Measurements from ENCODE around the gene EDN1. TPM values are rescaled to one million over a fixed set of nuclear protein-coding genes. Genes with fewer than 3 reads are reported as not detected.

The EDN1 gene
- total and polyA plus RNA-seq, 10 of the 15 experiments (the other 5 are each of a cell fraction or from before 2014, with no cell fraction given) = 2.0 to 6.6 (median 3.1) TPM

DNA sequence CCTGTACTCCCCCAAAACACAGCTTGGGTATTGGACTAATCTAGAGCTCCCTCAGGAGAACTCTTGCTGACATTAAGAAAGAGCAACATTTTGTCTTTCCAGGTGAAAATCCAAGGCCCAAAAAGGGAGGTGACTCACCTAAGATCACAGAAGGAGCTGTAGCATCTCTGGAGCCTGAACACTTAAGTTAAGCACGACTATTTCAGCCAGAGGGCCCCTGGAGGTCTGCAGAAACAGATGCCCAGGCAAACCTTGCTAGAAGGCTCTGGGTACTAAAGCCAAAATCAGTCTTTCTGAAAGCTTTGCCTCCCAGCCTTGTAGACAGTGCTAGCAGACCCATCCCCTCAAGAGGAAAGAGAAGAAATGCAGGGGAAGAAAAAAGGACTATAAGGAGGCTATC lies 8.8 kb downstream of the EDN1 start:
- ATAC-seq = no peak
- intact Hi-C loops (cut with micrococcal nuclease; ENCODE audit: unreplicated experiment) = no loop called here
- H3K4me2 ChIP-seq (ENCODE audit: control insufficient read depth, insufficient read depth) = no peak overlapping the region

DNA sequence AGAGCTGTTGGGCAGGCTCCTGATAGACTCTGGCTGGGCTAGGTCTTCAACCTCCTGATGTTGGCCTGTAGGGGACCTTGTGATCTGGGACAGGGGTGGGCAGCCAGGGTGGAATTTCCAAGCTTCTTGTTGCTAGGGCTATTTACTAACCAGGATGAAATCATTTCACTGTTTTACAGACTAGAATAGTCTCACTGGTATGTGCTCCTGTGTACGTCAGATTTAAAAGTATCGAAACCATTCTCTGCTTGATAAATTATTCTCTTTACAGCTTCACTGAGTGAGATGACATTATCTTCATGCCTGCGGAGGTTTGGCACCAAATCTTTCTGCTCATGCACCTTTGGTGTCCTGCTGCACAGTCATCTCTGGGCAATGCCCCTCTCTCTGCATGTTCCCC lies 10.9 kb downstream of the EDN1 start:
- no peak overlapping the region for H2AFZ ChIP-seq (ENCODE audit: control insufficient read depth, low read depth, low read length)
- H3K9me3 ChIP-seq (replicated peaks; ENCODE audit: control insufficient read depth, insufficient read depth, low read length) = no peaks in the 10 kb centered on the region
- TF ChIP-seq, protein P1, sequence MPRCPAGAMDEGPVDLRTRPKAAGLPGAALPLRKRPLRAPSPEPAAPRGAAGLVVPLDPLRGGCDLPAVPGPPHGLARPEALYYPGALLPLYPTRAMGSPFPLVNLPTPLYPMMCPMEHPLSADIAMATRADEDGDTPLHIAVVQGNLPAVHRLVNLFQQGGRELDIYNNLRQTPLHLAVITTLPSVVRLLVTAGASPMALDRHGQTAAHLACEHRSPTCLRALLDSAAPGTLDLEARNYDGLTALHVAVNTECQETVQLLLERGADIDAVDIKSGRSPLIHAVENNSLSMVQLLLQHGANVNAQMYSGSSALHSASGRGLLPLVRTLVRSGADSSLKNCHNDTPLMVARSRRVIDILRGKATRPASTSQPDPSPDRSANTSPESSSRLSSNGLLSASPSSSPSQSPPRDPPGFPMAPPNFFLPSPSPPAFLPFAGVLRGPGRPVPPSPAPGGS (IDR thresholded peaks at IDR 0.05; ENCODE audit: borderline replicate concordance, insufficient read depth, low read depth, low read length, poor library complexity, severe bottlenecking) = no peak
- TF ChIP-seq NFYB (IDR thresholded peaks at IDR 0.05; ENCODE audit: insufficient read depth, low read depth, low read length) = no peak
- no peak for TF ChIP-seq EP300 (IDR thresholded peaks at IDR 0.05; ENCODE audit: borderline replicate concordance in 1 of 2, control insufficient read depth in 1 of 2, low read depth in 2 of 2, low read length in 2 of 2)
- no peak for TF ChIP-seq NBN (IDR thresholded peaks at IDR 0.05)
- TF ChIP-seq NFYA (IDR thresholded peaks at IDR 0.05; ENCODE audit: borderline replicate concordance, low read depth, low read length) = no peak
- TF ChIP-seq NFXL1 (IDR thresholded peaks at IDR 0.05; ENCODE audit: borderline replicate concordance) = no peak
- TF ChIP-seq POLR2AphosphoS5 (IDR thresholded peaks at IDR 0.05; ENCODE audit: low read length) = no peak
- TF ChIP-seq CREM (IDR thresholded peaks at IDR 0.05; ENCODE audit: low read depth) = no peak
- no peak for TF ChIP-seq RFX5 (IDR thresholded peaks at IDR 0.05; ENCODE audit: low read depth, low read length)
- TF ChIP-seq SMARCA5 (IDR thresholded peaks at IDR 0.05) = no peak
- no peak for TF ChIP-seq ZNF24 (IDR thresholded peaks at IDR 0.05)
- ChIA-PET RAD21 (ENCODE audit: unreplicated experiment) (interaction anchor here (1.1 to 2.3 kb wide), 3 partner anchors 25 to 181 kb away, joined by 3 to 5 read pairs (median 4); no protein-coding TSS in a partner anchor), POLR2A (no interaction called here), CTCF (interaction anchor here (0.7 to 9.2 kb wide), 7 partner anchors 9 to 304 kb away, joined by 3 to 64 read pairs (median 6); partner anchors contain the start of gene EDN1), SMC1A (ENCODE audit: uncharacterized antibody, unreplicated experiment) (interaction anchor here (1.2 to 8.3 kb wide), 9 partner anchors 10 to 682 kb away, joined by 3 to 70 read pairs (median 7); partner anchors contain the start of gene EDN1)
- H3K9ac ChIP-seq (ENCODE audit: control insufficient read depth, insufficient read depth, low read length) = no peak overlapping the region
- FAIRE-seq (no peak), DNase-seq (ENCODE audit: low read depth, low spot score) (no peak), ATAC-seq (no peak)
- no peaks in the 10 kb centered on the region for H3K36me3 ChIP-seq (ENCODE audit: control insufficient read depth in 2 of 2, insufficient read depth in 2 of 2, low read length in 1 of 2)
- in situ Hi-C loops (cut with MboI) = no loop called here
- H4K20me1 ChIP-seq (ENCODE audit: control insufficient read depth, insufficient read depth) = no peaks in the 10 kb centered on the region
- H3K79me2 ChIP-seq (ENCODE audit: control insufficient read depth, insufficient read depth, low read length) = no peaks in the 10 kb centered on the region
- no peaks in the 10 kb centered on the region for H3K4me1 ChIP-seq (ENCODE audit: control insufficient read depth, insufficient read depth, low read length)
- no peak overlapping the region for H3K4me2 ChIP-seq (ENCODE audit: control insufficient read depth, insufficient read depth)
- H3K27me3 ChIP-seq (replicated peaks in 1 of 2; ENCODE audit: control insufficient read depth in 2 of 2, insufficient read depth in 2 of 2, low read length in 1 of 2) = no peaks in the 10 kb centered on the region
- H3K27ac ChIP-seq (ENCODE audit: control insufficient read depth, insufficient read depth) = no peak overlapping the region
- WGBS (ENCODE audit: insufficient coverage, insufficient replicate concordance, low lambda C conversion rate, missing lambda C conversion rate) = 100% methylated on average over 3 of the region's 3 CpGs
- no peak overlapping the region for H3K4me3 ChIP-seq
- intact Hi-C loops (cut with micrococcal nuclease; ENCODE audit: unreplicated experiment) = no loop called here
- BruUV-seq (replicated peaks) = no TSS peak

More for the DNA sequence above, 8.8 kb downstream of the EDN1 start:
- SMC1A ChIA-PET (ENCODE audit: uncharacterized antibody, unreplicated experiment) = interaction anchor here (0.8 to 8.2 kb wide), 15 partner anchors 9 to 319 kb away, joined by 3 to 70 read pairs (median 5); partner anchors contain the start of gene EDN1
- POLR2A ChIA-PET = interaction anchor here (0.6 to 1.2 kb wide), 2 partner anchors 9 to 211 kb away, joined by 3 to 4 read pairs; partner anchors contain the start of gene EDN1
- TF ChIP-seq, protein P2, sequence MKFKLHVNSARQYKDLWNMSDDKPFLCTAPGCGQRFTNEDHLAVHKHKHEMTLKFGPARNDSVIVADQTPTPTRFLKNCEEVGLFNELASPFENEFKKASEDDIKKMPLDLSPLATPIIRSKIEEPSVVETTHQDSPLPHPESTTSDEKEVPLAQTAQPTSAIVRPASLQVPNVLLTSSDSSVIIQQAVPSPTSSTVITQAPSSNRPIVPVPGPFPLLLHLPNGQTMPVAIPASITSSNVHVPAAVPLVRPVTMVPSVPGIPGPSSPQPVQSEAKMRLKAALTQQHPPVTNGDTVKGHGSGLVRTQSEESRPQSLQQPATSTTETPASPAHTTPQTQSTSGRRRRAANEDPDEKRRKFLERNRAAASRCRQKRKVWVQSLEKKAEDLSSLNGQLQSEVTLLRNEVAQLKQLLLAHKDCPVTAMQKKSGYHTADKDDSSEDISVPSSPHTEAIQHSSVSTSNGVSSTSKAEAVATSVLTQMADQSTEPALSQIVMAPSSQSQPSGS (IDR thresholded peaks at IDR 0.05; ENCODE audit: low read length) = no peak
- TF ChIP-seq RBBP5 (conservative IDR thresholded peaks at IDR 0.05) (no peak), FOS (IDR thresholded peaks at IDR 0.05; ENCODE audit: borderline replicate concordance, extremely low read depth, insufficient read length) (no peak), GATAD2B (conservative IDR thresholded peaks at IDR 0.05; ENCODE audit: low read depth) (no peak), POLR2AphosphoS2 (IDR thresholded peaks at IDR 0.05; ENCODE audit: low read depth, low read length) (no peak)
- FAIRE-seq (no peak), DNase-seq (ENCODE audit: low read depth, low spot score) (no peak)
- Histone ChIP-seq H3K79me2 (ENCODE audit: control insufficient read depth, insufficient read depth, low read length) (no peaks in the 10 kb centered on the region), H3K9me3 (replicated peaks; ENCODE audit: control insufficient read depth, insufficient read depth, low read length) (no peaks in the 10 kb centered on the region), H3K27ac (ENCODE audit: control insufficient read depth, insufficient read depth) (no peak overlapping the region), H3K4me1 (ENCODE audit: control insufficient read depth, insufficient read depth, low read length) (no peaks in the 10 kb centered on the region), H3K9ac (ENCODE audit: control insufficient read depth, insufficient read depth, low read length) (no peak overlapping the region), H2AFZ (ENCODE audit: control insufficient read depth, low read depth, low read length) (no peak overlapping the region), H3K27me3 (replicated peaks in 1 of 2; ENCODE audit: control insufficient read depth in 2 of 2, insufficient read depth in 2 of 2, low read length in 1 of 2) (no peaks in the 10 kb centered on the region), H3K36me3 (ENCODE audit: control insufficient read depth in 2 of 2, insufficient read depth in 2 of 2, low read length in 1 of 2) (no peaks in the 10 kb centered on the region), H4K20me1 (ENCODE audit: control insufficient read depth, insufficient read depth) (no peaks in the 10 kb centered on the region), H3K4me3 (no peak overlapping the region)
- CTCF ChIA-PET = interaction anchor here (0.8 to 9.2 kb wide), 10 partner anchors 9 to 306 kb away, joined by 3 to 64 read pairs (median 8); partner anchors contain the start of gene EDN1
- WGBS (ENCODE audit: insufficient coverage, insufficient replicate concordance, low lambda C conversion rate, missing lambda C conversion rate) = 0% methylated on average over 1 of the region's 1 CpG
- in situ Hi-C loops (cut with MboI) = loop anchor here (5.0 kb wide), 1 partner anchor 298 kb away; no protein-coding TSS in a partner anchor
- no TSS peak for BruUV-seq (replicated peaks)
- RAD21 ChIA-PET (ENCODE audit: unreplicated experiment) = interaction anchor here (1.0 to 3.2 kb wide), 8 partner anchors 9 to 307 kb away, joined by 3 to 14 read pairs (median 4); partner anchors contain the start of gene EDN1
